Lung (tissue), 12 donors: ENCODE measurements around the gene AZIN2. TPM values are rescaled to one million over a fixed set of nuclear protein-coding genes. Genes with fewer than 3 reads are reported as not detected.

ENCODE experiments used
- ATAC-seq: fragments of 200-7000 bp; cut with Tn5 transposase; one replicate; pipeline ENCODE4 v1.9.1; 2020; ENCODE audit warnings: moderate number of reproducible peaks; ENCODE audit not compliant: insufficient read depth, low FRiP score
- DNase-seq, 3 donors: peaks; one replicate each; pipeline ENCODE4 v3.0.0-alpha.2; 2013 to 2017
- H3K27ac ChIP-seq, 2 donors: one replicate each; pipeline ENCODE4 v1.5.1; 2013; ENCODE audit warnings: mild to moderate bottlenecking in 2 of 2, moderate library complexity in 2 of 2, control low read depth in 1 of 2, inconsistent platforms in 1 of 2, low read depth in 1 of 2, low read length in 1 of 2
- H3K27me3 ChIP-seq, 3 donors: one replicate each; pipeline ENCODE4 v1.5.1; 2013; ENCODE audit warnings: low read length in 2 of 3; ENCODE audit not compliant: control insufficient read depth in 3 of 3, insufficient read depth in 3 of 3
- H3K36me3 ChIP-seq, 4 donors: one replicate each; pipeline ENCODE4 v1.5.1; 2013; ENCODE audit warnings: low read length in 4 of 4, mild to moderate bottlenecking in 1 of 4, moderate library complexity in 1 of 4; ENCODE audit not compliant: control insufficient read depth in 4 of 4, insufficient read depth in 4 of 4
- H3K4me1 ChIP-seq, 5 donors: one replicate each; pipeline ENCODE4 v1.5.1; 2013; ENCODE audit warnings: low read length in 5 of 5, mild to moderate bottlenecking in 2 of 5, moderate library complexity in 1 of 5; ENCODE audit not compliant: control insufficient read depth in 5 of 5, insufficient read depth in 5 of 5
- H3K4me3 ChIP-seq: one replicate; pipeline ENCODE4 v1.5.1; 2013; ENCODE audit warnings: mild to moderate bottlenecking, control low read depth, moderate library complexity
- H3K9ac ChIP-seq, 2 donors: one replicate each; pipeline ENCODE4 v1.5.1; 2013; ENCODE audit warnings: low read length in 2 of 2, control low read depth in 1 of 2; ENCODE audit not compliant: insufficient read depth in 1 of 2
- H3K9me3 ChIP-seq, 4 donors: one replicate each; pipeline ENCODE4 v1.5.1; 2013; ENCODE audit warnings: low read length in 3 of 4, mild to moderate bottlenecking in 1 of 4, moderate library complexity in 1 of 4; ENCODE audit not compliant: control insufficient read depth in 4 of 4, insufficient read depth in 3 of 4
- CTCF ChIP-seq: IDR thresholded peaks from 2 replicates; pipeline ENCODE4 v1.5.1; 2012; ENCODE audit warnings: mild to moderate bottlenecking; ENCODE audit errors: control extremely low read depth, extremely low read depth
- WGBS, 2 donors: extraction: QIAGEN DNeasy Blood & Tissue Kit; methylation state at CpG; one replicate each; pipeline ENCODE4 v1.1.7; 2013; 5-methylcytosine and 5-hydroxymethylcytosine counted together
- polyA plus RNA-seq, 2 donors: library from polyadenylated mRNA; stranded (reverse); fragments of 200-250 nt; gene quantifications; one replicate each; pipeline ENCODE4 v1.2.1, GENCODE V29; 2013
- total RNA-seq, 2 donors: library from RNA; depleted of rRNA in 1 of 2; stranded (reverse); fragments of >200 nt in 1 of 2; gene quantifications; one replicate each; pipeline ENCODE4 v1.2.1, GENCODE V29; 2014 to 2021
- donor health status: control.
- donor health status: control.
- donor health status: Bipolar disorder and iron deficiency.
- donor health status: healthy.
- donor health status: DM: yes; HTN: yes; CAD: no.

AZIN2 gene
- total and polyA plus RNA-seq, 4 donors, result 1.2 to 12.8 (median 3.9) TPM

DNA sequence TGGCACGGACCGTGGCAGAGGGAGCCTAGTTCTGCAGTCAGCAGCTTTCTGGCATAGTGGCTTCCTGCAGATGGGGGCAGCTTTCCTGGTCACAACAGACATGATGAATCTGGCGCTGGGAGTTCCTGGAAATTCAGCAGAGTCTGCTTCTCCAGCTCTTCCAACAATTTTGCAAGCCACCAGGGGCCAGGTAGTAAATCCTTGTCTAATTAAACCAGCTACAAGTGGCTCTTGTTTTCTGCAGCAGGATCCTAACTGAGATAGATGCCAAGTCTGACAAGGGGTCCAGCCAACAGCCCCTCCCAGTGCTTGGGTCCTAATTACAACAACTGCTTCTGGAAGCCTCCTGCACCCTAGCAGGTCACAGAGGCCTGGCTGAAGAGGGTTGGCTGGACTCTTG lies 65.0 kb downstream of the AZIN2 start:
- no peak overlapping the region for H3K9ac ChIP-seq
- TF ChIP-seq CTCF, result no peak
- no peak for ATAC-seq
- no peak overlapping the region for H3K27ac ChIP-seq
- H3K27me3 ChIP-seq, result no peaks in the 10 kb centered on the region
- no peak overlapping the region for H3K4me3 ChIP-seq
- H3K36me3 ChIP-seq, result peaks cover 0 to 17% (median 6%) of the 10 kb centered on the region in 4 donors
- no peaks in the 10 kb centered on the region for H3K9me3 ChIP-seq
- no peak for DNase-seq
- 58 to 87% methylated on average over 3 of the region's 3 CpGs for WGBS, 2 donors
- H3K4me1 ChIP-seq, result peaks cover 0 to 14% (median 5%) of the 10 kb centered on the region in 5 donors

- ATAC-seq (no peak), DNase-seq (no peak)
- TF ChIP-seq CTCF, result no peak
- no peak overlapping the region for H3K27ac ChIP-seq
- peaks cover 0 to 14% (median 5%) of the 10 kb centered on the region in 5 donors for H3K4me1 ChIP-seq
- H3K27me3 ChIP-seq, result no peaks in the 10 kb centered on the region
- H3K9ac ChIP-seq, result no peak overlapping the region
- H3K4me3 ChIP-seq, result no peak overlapping the region
- 97 to 98% methylated on average over 30 of the region's 30 CpGs for WGBS, 2 donors
- H3K36me3 ChIP-seq, result peaks cover 0 to 17% (median 6%) of the 10 kb centered on the region in 4 donors
- H3K9me3 ChIP-seq, result no peaks in the 10 kb centered on the region
These were observed 66.5 kb downstream of the AZIN2 start for GRCh38 chr1:33147275-33147996.

DNA sequence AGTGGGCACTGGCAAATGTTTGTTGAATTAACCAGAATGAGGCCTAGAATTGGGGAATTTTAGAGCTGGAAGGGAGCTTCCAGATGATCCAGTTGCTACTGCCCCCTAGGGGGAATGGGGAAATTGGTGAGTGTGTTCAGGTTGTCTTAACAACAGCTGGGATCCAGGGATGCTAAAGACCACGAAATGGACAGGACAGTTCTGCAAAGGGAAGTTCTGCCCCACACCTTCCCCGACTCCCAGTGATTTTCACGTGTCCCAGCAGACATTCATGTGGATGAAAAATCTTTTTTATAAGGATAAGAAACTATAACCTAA lies 67.0 kb downstream of the AZIN2 start:
- WGBS, 2 donors, result 68 to 78% methylated on average over 3 of the region's 3 CpGs
- H3K9ac ChIP-seq, result no peak overlapping the region

More for the DNA sequence above, 67.0 kb downstream of the AZIN2 start:
- Histone ChIP-seq H3K4me3 (no peak overlapping the region), H3K4me1 (peaks cover 0 to 15% (median 5%) of the 10 kb centered on the region in 5 donors), H3K36me3 (peaks cover 0 to 17% (median 6%) of the 10 kb centered on the region in 4 donors), H3K27me3 (no peaks in the 10 kb centered on the region), H3K9me3 (no peaks in the 10 kb centered on the region), H3K27ac (no peak overlapping the region)
- no peak for TF ChIP-seq CTCF
- DNase-seq, result no peak
- no peak for ATAC-seq
